Thyroid gland (tissue), 4 donors: ENCODE results near the gene CUL2.

Experiments
- CTCF ChIP-seq, 6 experiments: fragments of 200-600 bp in 3 of 6; fragments of 450-650 bp in 3 of 6; sonication (generic) in 3 of 6; IDR thresholded peaks; one replicate each; pipeline ENCODE4 v1.5.1; 2016 to 2019; ENCODE audit warnings: antibody characterized with exemption in 6 of 6, mild to moderate bottlenecking in 2 of 6, inconsistent platforms in 1 of 6, moderate library complexity in 1 of 6
- POLR2A ChIP-seq, 2 donors: fragments of 450-650 bp; IDR thresholded peaks; one replicate each; pipeline ENCODE4 v1.6.1; 2017; ENCODE audit warnings: antibody characterized with exemption in 2 of 2, mild to moderate bottlenecking in 2 of 2, moderate library complexity in 1 of 2

- TF ChIP-seq CTCF (IDR thresholded peaks at IDR 0.05) = no peak
- no peak for TF ChIP-seq POLR2A (IDR thresholded peaks at IDR 0.05)
Measured at GRCh38 chr10:35135861-35136260, 45.7 kb upstream of the CUL2 start.
